Peyer's patch (tissue), 4 donors: Measurements from ENCODE around the gene CRTAC1. TPM values are rescaled to one million over a fixed set of nuclear protein-coding genes. Genes with fewer than 3 reads are reported as not detected.
A peak's percentile ranks its signal among the peaks of the same experiment; 100 is the strongest.

Experiments
- DNase-seq, 3 donors: peaks; one replicate each; pipeline ENCODE4 v3.0.0-alpha.2; 2017 to 2019
- H3K27ac ChIP-seq, 4 donors: fragments of 200-600 bp; sonication (generic); one replicate each; pipeline ENCODE4 v1.5.1; 2016 to 2019
- H3K27me3 ChIP-seq, 2 donors: fragments of 200-600 bp; sonication (generic); one replicate each; pipeline ENCODE4 v1.5.1; 2019
- H3K36me3 ChIP-seq, 3 donors: fragments of 200-600 bp; sonication (generic); one replicate each; pipeline ENCODE4 v1.5.1; 2016 to 2019
- H3K4me1 ChIP-seq, 4 donors: fragments of 200-600 bp; sonication (generic); one replicate each; pipeline ENCODE4 v1.5.1; 2016 to 2019
- H3K4me3 ChIP-seq, 4 donors: fragments of 200-600 bp; sonication (generic); 1 replicate in 3 of 4; 2 replicates in 1 of 4; pipeline ENCODE4 v1.5.1; 2016 to 2019; ENCODE audit warnings: mild to moderate bottlenecking in 1 of 4
- H3K9me3 ChIP-seq, 4 donors: fragments of 200-600 bp; sonication (generic); one replicate each; pipeline ENCODE4 v1.5.1; 2016 to 2019; ENCODE audit warnings: mild to moderate bottlenecking in 1 of 4
- CTCF ChIP-seq, 6 experiments: fragments of 450-650 bp in 4 of 6; fragments of 200-600 bp in 2 of 6; sonication (generic) in 1 of 6; IDR thresholded peaks; one replicate each; pipeline ENCODE4 v1.5.1; 2017 to 2019; ENCODE audit warnings: antibody characterized with exemption in 6 of 6, mild to moderate bottlenecking in 3 of 6, moderate library complexity in 1 of 6
- POLR2A ChIP-seq, 2 donors: fragments of 450-650 bp; IDR thresholded peaks; one replicate each; pipeline ENCODE4 v1.5.1; 2017; ENCODE audit warnings: antibody characterized with exemption in 2 of 2, mild to moderate bottlenecking in 2 of 2, moderate library complexity in 2 of 2
- total RNA-seq, 4 donors: library from RNA; depleted of rRNA; stranded (reverse); fragments of >200 nt; gene quantifications; one replicate each; pipeline ENCODE4 v1.1.0, GENCODE V29; 2016

CRTAC1 gene
- total RNA-seq, 4 donors from 2014 or later: 0.53 TPM; not detected in 3

GRCh38 chr10:97869091-97870042 lies 161.1 kb downstream of the CRTAC1 start:
- H3K36me3 ChIP-seq: no peaks in the 10 kb centered on the region
- DNase-seq: peak; percentile 71 to 91 (median 87)
- H3K4me3 ChIP-seq: no peak overlapping the region
- TF ChIP-seq CTCF (IDR thresholded peaks at IDR 0.05) (peak; percentile 53 to 99 (median 82)), POLR2A (IDR thresholded peaks at IDR 0.05) (no peak)
- no peaks in the 10 kb centered on the region for H3K9me3 ChIP-seq
- no peak overlapping the region for H3K27ac ChIP-seq
- peaks cover 0 to 5% (median 5%) of the 10 kb centered on the region in 4 donors for H3K4me1 ChIP-seq
- no peaks in the 10 kb centered on the region for H3K27me3 ChIP-seq

- H3K27me3 ChIP-seq: no peaks in the 10 kb centered on the region
These were observed 162.2 kb downstream of the CRTAC1 start for GRCh38 chr10:97868134-97868685.

GRCh38 chr10:97867220-97867800 lies 163.1 kb downstream of the CRTAC1 start:
- Histone ChIP-seq H3K27me3 (no peaks in the 10 kb centered on the region), H3K4me3 (no peak overlapping the region), H3K4me1 (peaks cover 0 to 5% (median 5%) of the 10 kb centered on the region in 4 donors), H3K27ac (no peak overlapping the region), H3K36me3 (no peaks in the 10 kb centered on the region), H3K9me3 (no peaks in the 10 kb centered on the region)
- TF ChIP-seq POLR2A (IDR thresholded peaks at IDR 0.05): no peak
- TF ChIP-seq CTCF (IDR thresholded peaks at IDR 0.05): no peak
- no peak for DNase-seq

More at GRCh38 chr10:97868134-97868685, 162.2 kb downstream of the CRTAC1 start:
- H3K4me3 ChIP-seq: no peak overlapping the region
- H3K27ac ChIP-seq: no peak overlapping the region
- DNase-seq: no peak
- TF ChIP-seq POLR2A (IDR thresholded peaks at IDR 0.05) (no peak), CTCF (IDR thresholded peaks at IDR 0.05) (no peak)
- peaks cover 0 to 5% (median 5%) of the 10 kb centered on the region in 4 donors for H3K4me1 ChIP-seq
- no peaks in the 10 kb centered on the region for H3K36me3 ChIP-seq
- H3K9me3 ChIP-seq: no peaks in the 10 kb centered on the region

GRCh38 chr10:97866524-97867219 lies 163.7 kb downstream of the CRTAC1 start:
- Histone ChIP-seq H3K4me1 (peaks cover 0 to 5% (median 5%) of the 10 kb centered on the region in 4 donors), H3K27ac (no peak overlapping the region), H3K4me3 (no peak overlapping the region), H3K36me3 (no peaks in the 10 kb centered on the region), H3K27me3 (no peaks in the 10 kb centered on the region), H3K9me3 (no peaks in the 10 kb centered on the region)
- TF ChIP-seq POLR2A (IDR thresholded peaks at IDR 0.05): no peak
- TF ChIP-seq CTCF (IDR thresholded peaks at IDR 0.05): no peak
- DNase-seq: no peak

GRCh38 chr10:97865488-97865887 lies 164.9 kb downstream of the CRTAC1 start:
- no peaks in the 10 kb centered on the region for H3K9me3 ChIP-seq
- no peak overlapping the region for H3K4me3 ChIP-seq
- no peaks in the 10 kb centered on the region for H3K27me3 ChIP-seq
- H3K27ac ChIP-seq: no peak overlapping the region
- no peak for DNase-seq
- TF ChIP-seq POLR2A (IDR thresholded peaks at IDR 0.05): no peak
- no peak for TF ChIP-seq CTCF (IDR thresholded peaks at IDR 0.05)
- peaks cover 0 to 5% (median 5%) of the 10 kb centered on the region in 4 donors for H3K4me1 ChIP-seq
- no peaks in the 10 kb centered on the region for H3K36me3 ChIP-seq
